ENCODE results near the gene C10orf90.

DNA sequence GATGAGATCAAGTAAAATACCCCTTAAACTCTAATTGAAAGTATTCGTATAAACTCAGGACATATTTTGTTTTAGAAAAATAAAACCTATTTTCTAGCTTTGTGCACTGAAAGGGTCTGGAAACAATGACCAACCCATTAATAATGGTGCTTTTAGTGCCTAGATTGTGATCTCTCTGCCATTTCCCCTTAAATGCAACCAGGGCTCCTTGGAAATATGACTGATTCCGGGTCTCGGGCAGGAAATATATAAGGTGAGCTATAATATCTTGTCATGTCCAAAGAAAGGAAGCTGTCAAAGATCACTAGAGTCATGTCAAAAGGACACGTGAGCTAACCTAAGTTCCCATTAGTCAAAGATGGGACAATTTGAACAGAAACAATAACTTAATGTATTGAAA lies 269.9 kb downstream of the C10orf90 start:
- TF ChIP-seq, protein P1, sequence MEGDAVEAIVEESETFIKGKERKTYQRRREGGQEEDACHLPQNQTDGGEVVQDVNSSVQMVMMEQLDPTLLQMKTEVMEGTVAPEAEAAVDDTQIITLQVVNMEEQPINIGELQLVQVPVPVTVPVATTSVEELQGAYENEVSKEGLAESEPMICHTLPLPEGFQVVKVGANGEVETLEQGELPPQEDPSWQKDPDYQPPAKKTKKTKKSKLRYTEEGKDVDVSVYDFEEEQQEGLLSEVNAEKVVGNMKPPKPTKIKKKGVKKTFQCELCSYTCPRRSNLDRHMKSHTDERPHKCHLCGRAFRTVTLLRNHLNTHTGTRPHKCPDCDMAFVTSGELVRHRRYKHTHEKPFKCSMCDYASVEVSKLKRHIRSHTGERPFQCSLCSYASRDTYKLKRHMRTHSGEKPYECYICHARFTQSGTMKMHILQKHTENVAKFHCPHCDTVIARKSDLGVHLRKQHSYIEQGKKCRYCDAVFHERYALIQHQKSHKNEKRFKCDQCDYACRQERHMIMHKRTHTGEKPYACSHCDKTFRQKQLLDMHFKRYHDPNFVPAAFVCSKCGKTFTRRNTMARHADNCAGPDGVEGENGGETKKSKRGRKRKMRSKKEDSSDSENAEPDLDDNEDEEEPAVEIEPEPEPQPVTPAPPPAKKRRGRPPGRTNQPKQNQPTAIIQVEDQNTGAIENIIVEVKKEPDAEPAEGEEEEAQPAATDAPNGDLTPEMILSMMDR (IDR thresholded peaks at IDR 0.05), result no peak
- no peak for TF ChIP-seq POLR2A (IDR thresholded peaks at IDR 0.05)

Data from Peyer's patch (tissue), 4 donors.